Stimulated activated CD8-positive, alpha-beta memory T cell treated with anti-CD3 and anti-CD28 coated beads, Interleukin-7, amount 100 ng/mL, for 1 hour (primary cell): Measurements from ENCODE around the gene SH3BP4.
"Not testable (repeated sequence)": the region's sequence is repeated elsewhere in the genome, so short reads cannot be mapped to it uniquely, and the experiment has no call there.

ENCODE experiments used
- DNase-seq, 2 donors: peaks; one replicate each; pipeline ENCODE4 v3.0.0-alpha.2; 2020; ENCODE audit warnings: low read depth in 2 of 2

Gene SH3BP4

DNA sequence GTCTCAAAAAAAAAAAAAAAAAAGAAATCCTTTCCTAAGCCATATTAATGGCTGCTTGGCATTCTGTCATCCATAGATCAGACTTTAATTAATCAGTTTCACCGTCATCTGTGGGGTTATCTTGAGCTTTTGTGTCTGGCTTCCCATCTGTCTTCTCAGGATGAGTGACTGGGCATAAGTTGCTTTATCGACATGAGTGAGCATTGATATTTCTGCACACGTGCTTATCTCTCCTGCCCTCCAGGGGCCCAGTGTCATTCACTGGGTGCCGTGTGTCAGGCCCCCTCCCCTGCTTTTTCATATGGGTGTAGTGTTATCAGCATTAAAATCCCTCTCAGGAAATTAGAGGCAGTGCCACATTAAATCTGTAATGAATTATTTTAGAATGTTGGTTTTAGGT lies 65.6 kb downstream of the SH3BP4 start:
- DNase-seq, result no peak

- no peak for DNase-seq
Measured at GRCh38 chr2:235018838-235019237, 67.0 kb downstream of the SH3BP4 start.

- not testable (repeated sequence) for DNase-seq
Measured at GRCh38 chr2:235020141-235020540, 68.3 kb downstream of the SH3BP4 start.

DNA sequence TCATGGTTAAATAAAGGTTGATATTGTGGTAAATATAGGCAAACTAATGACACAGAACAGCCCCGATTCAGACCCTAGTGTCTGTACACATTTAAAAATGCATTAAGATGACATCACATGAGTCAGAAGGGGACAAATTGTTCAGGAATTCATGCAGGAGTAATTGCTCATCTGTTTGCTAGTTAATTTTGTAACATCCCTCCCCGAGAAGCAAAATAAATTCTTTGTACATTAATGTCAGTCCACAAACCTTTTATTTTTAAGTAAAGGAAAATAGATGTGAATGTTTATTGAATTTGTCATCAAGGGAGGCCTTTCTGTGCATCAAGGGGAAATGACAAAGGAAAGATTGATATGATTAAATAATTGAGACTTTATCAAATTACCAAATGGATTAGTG lies 69.9 kb downstream of the SH3BP4 start:
- no peak for DNase-seq

DNA sequence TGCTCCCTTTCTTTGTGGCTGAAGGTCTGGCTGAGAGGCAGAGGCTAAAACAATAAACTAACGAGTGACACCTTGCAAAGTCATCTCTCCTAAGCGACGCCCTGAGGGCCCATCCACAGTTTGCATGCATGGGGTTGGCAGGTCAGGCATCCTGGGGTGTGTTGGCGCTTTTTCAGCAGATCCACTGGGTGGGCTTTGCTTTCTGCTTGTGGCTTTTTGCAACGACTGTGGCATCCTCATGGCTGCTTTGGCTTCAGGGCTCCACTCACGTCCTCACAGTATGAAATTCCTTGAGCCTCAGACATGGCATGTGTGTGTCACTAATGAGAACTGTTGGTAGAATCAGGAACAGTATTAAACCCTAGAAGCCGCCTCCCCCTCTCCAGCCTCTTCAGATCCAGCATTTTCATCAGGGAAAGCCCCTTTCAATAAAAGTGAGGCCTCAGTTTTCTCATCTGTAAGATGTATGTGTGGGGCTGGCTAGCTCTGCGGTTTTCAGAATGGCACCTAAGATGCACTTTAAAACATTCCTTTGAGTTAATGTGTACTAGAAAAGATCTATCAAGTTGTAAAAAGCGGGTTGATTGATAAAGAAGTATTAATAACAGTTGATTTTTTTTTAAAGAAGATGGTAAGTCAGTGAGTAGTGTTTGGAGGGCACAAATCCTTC lies 72.5 kb downstream of the SH3BP4 start:
- DNase-seq, result no peak

GRCh38 chr2:235024931-235025773 lies 73.3 kb downstream of the SH3BP4 start:
- no peak for DNase-seq

DNA sequence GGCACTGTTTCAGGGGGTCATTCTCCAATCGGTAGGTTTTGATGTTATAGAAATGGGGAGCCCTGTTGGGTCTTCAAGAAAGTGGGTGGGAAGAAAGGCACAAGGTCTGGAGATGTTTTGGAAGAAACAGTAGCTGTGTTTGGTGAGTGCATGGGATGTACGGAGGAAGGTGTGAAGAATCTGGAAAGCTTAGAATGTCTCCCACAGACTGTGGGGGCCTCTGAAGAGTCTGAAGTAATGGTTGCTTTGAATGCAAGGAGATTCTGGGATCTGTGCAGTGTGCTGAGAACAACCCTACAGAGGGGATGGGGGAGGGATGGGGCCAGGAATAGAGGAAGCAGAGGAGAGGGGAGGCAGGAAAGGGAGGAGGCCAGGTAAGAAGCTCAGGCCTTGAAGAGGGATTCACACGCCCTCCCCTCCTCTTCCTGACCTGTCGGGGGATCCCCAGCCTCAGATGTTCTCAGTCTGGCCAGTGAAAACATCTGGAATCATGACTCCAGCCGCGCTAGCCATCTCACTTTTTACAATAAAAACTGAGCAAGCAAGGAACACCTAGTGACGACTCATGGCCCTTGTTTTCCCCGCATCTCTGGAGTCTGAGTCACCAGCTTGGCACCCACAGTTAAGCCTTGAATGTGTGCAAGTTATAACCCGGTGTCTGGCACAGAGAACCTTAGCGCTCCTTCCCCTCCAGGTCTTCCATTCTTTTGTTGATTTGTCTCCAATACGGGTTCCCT lies 74.2 kb downstream of the SH3BP4 start:
- DNase-seq, result no peak

DNA sequence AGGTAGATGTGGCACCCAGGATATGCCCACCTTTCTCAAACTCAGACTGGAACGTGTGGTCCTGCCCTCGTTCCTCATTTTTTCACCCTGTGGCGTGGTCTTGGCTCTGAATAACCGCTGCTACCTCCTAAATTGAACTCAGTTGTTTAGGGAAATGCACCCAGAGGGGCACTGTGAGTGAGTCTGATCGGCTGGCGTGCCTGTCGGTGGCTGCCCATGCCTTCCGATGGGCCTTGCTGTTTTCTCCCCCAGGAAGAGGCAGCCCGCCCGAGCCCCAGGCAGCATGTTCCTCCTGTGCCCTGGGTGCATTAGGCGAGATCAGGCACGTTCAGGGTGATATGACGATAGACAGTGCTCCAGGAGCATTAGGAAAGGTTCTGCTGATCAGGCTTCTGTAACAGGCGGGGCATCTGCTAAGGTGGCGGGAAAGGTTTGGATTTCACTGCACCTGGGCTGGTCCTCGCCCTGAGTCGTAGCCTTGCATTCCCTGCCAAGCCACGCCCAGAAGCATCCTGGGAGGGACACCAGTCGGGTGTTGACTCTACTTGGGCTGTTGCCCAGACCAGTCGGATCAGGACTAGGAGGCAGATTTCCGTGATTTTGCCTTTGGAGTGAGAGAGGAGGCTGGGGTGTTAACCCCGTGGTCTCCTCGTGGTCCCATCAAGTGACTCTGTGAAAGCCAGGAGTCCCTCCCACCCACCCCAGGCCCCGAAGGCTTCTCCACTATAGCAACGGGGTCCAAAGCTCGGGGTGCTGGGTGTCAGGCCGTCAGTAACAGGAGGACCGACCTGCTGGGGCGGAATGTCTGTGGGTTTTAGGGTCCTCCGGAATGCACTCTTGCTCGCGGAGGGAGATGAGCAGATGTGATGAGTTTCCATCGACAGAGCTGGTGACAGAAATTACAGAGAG lies 75.1 kb downstream of the SH3BP4 start:
- no peak for DNase-seq

- no peak for DNase-seq
Measured at GRCh38 chr2:235027558-235028214, 75.9 kb downstream of the SH3BP4 start.

DNA sequence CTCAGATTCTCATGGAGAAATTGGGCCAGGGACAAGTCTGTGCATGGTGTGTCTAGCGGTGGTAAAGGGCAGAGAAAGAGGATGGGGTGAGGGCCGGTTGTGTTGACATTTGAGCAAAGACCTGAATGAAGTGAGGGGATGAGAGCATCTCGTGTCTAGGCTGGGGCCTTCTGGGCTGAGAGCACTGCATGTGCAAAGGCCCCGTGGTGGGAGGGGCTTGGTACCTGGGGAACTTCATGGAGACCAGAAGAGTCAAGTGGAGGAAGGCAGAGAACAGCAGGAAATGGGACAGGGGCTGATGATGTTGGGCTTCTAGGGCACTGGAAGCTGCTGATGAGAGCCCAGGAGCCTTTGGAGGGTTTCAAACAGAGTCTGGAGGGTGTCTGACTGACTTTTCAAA lies 76.8 kb downstream of the SH3BP4 start:
- no peak for DNase-seq

DNA sequence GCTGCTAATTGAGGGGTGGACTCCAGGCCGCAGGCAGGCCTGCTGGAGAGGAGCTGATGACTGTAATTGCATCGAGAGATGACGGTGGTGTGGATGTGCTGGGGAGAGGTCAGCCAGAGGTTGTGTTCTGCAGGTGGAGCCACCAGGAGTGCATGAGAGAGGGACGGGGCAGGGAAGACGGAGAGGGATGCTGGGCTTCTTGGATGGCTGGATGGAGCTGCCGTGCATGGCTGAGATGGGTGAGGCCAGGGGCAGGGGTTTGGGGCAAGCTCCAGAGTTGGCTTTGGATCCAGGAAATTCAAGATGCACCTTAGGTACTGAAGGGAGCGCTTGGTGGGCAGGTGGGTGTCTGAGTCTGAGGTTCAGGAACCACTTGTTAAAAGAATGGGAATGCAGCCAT lies 77.2 kb downstream of the SH3BP4 start:
- DNase-seq, result no peak

- DNase-seq, result no peak
Measured at GRCh38 chr2:235030126-235030525, 78.3 kb downstream of the SH3BP4 start.

GRCh38 chr2:235030936-235031335 lies 79.1 kb downstream of the SH3BP4 start:
- no peak for DNase-seq

DNA sequence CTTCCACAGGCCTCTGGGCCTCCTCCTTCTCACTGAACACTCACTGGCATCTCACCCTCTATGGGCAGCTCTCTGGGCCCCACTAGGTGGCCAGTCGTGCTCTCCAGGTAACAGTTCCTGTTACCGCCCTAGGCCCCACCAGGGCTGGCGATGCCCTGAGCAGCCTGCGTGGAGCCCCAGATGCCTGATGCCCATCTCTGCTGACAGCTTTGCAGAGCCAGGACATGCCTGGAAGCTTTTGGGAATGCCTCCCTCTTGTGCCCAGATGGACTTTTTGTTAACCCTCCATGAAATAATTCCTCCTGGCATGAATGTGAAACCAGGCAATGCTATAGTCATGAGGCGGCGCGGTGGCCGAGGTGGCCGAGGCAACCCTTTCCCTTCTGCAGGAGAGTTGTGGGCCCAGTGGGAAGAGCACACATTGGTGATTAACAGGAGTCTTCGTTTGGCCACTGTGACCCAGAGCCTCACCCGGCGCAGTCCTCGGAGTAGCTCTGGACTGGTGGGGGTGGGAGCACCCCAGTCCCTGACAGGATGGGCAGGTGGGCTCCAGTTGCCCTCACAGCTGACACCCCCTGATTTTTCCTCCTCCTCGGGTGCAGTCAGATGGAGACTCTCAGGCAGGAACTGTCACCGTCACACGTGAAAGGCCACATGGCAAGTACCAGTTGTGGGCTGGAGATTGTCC lies 80.0 kb downstream of the SH3BP4 start:
- no peak for DNase-seq

DNA sequence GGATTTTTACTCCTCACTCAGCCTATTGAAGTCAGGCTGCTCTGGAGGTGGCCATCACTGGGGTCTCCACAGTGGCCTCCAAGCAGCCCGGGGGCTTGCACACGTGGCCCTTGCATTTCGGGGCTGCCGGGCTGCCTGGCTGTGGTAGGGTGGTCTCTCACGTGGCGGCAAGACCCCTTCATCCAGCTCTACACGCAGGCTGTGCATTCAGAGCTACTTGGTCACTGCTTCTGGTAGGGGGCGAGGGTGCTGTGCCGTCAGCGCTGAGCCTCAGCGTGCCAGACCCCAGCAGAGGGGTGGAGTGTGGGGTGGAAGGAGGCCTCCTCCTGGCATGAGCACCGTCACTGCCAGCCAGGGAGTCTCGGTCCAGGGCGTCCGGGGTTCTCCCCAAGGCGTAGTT lies 80.6 kb downstream of the SH3BP4 start:
- DNase-seq, result no peak

GRCh38 chr2:235032949-235033348 lies 81.1 kb downstream of the SH3BP4 start:
- no peak for DNase-seq

DNA sequence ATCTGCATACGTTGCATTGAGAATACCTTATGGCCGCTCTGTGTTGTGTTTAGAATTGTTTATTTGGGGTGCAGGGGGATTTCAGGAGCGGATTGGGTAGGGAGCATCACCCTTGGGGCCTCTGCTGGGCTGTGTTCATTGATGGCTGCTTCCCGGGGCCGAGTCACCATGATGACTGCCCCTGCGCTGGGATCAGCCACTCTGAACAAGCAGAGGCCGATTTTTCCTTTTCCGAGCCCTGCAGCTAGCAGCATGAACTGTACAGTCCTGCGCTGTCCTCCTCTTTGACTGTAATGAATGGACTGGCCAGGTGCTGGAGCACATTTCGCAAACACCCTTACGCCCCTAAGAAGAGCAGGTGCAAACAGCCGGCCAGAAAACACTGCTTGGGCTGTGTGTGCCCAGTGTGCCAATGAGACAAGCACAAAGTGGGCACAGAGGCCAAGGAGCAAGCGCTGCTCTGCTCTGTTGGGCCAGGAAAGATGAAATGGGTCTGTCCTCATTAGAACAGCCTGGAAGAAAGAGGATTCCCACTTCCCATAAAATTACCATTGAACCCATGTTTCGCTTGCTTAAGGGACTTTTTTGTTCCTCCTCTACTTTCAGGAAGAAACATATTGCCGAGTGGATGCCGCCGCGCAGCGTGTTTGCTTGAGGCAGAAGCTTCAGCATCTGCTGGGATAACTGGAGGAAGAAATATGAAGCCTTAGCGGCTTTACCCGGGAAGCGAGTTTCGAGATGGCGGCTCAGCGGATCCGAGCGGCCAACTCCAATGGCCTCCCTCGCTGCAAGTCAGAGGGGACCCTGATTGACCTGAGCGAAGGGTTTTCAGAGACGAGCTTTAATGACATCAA lies 82.7 kb downstream of the SH3BP4 start:
- no peak for DNase-seq

GRCh38 chr2:235037604-235038166 lies 85.9 kb downstream of the SH3BP4 start:
- DNase-seq, result no peak
